Hair follicle dermal papilla cell (primary cell): ENCODE measurements around the gene ASCL1. TPM values are rescaled to one million over a fixed set of nuclear protein-coding genes. Genes with fewer than 3 reads are reported as not detected.

Experiments
- total RNA-seq: library from RNA; depleted of rRNA; stranded (reverse); fragments of >200 nt; gene quantifications from 2 replicates; pipeline ENCODE4 v1.2.3, GENCODE V29; 2012

Gene ASCL1
- total RNA-seq, result not detected in 2 replicates

DNA sequence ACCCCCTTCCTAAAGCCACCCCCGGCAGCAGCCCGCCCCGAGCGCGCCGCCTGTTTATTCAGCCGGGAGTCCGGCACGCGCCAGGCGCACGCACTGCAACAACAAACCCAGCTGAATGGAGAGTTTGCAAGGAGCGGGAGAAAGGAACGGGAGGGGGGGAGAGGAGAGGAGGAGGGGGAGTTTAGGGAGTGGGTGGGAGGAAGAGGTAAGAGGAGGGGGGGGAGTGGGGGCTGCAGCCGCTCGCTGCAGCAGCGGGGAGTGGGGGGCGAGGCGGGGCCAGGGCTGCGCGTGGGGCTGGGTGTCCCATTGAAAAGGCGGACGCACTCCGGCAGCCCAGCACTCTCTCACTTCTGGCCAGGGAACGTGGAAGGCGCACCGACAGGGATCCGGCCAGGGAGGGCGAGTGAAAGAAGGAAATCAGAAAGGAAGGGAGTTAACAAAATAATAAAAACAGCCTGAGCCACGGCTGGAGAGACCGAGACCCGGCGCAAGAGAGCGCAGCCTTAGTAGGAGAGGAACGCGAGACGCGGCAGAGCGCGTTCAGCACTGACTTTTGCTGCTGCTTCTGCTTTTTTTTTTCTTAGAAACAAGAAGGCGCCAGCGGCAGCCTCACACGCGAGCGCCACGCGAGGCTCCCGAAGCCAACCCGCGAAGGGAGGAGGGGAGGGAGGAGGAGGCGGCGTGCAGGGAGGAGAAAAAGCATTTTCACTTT is at the start of gene ASCL1:
Gene ASCL1, plus strand, starts transcription at position 336 of the 712 bp plus-strand sequence. CDS start 571 bp downstream, outside the sequence.

DNA sequence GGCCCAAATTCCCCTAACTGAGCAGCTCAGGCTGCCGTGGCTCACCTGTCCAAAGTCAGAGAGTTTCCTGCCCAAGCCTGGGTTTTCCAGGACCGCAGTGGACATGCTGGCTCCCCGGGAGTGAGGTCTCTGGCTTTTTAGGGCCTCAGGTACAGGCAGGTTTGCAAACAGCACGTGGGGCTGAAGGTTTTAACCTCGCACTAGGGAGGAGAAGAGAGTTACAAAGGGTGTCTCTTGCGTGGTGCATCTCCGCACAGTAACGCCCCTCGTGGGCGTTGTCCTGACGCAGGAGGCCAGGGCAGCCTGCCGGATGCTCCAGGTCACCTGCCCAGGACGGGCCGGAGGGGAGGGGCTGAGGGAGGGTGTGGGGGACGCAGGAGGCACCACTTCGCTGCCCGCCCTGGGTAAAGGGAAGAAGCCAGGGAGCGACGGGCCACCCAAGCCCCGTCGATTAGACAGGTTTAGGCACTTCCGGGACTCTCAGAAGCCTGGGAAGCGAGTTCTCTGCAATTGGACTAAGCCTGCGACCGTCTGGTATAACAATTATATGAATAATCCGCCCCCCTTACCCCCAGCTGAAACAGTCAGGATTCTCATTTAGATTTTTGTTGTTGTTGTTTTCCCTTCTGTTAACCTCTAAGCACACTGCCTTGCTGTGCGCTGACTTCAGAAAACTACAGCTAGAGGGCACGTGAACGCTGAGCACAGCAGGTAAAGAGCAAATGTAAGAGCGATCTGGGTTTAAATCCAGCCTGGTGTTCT is 40.3 kb upstream of the ASCL1 start, which contains the start of gene PAH:
Gene PAH, minus strand, starts transcription at position 219 of the 762 bp plus-strand sequence. Its CDS starts 114 bp downstream, at position 105.

Other genes starting within 250 kb of the ASCL1 start
- not detected in 2 replicates for gene PAH, start 40.4 kb upstream of the ASCL1 start, total RNA-seq